ENCODE measurements around the gene ERFL. TPM values are rescaled to one million over a fixed set of nuclear protein-coding genes. Genes with fewer than 3 reads are reported as not detected.

The ERFL gene
- total RNA-seq, 1 experiment from 2014 or later: not detected

GRCh38 chr19:41859618-41860418 is 68.4 kb downstream of the ERFL start, which contains the start of gene RPS19:
Gene RPS19 (plus strand): TSS chr19:41860255. CDS start chr19:41860775, 520 bp downstream.
- DNase-seq (ENCODE audit: low read depth): peak; percentile 98

GRCh38 chr19:41859213-41859617 is 69.0 kb downstream of the ERFL start:
- no peak for DNase-seq (ENCODE audit: low read depth)

Other genes with a start within 250 kb of the ERFL start
- gene CEACAM7, start 240.2 kb downstream of the ERFL start, total RNA-seq (2014; rRNA removed; shearing (Covaris generic)): not detected in 2 replicates
- not detected in 2 replicates for gene CEACAM5, start 219.8 kb downstream of the ERFL start, total RNA-seq (2014; rRNA removed; shearing (Covaris generic))
- gene CEACAM6, start 172.9 kb downstream of the ERFL start, total RNA-seq (2014; rRNA removed; shearing (Covaris generic)): not detected in 2 replicates
- not detected in 2 replicates for gene CEACAM3, start 131.9 kb downstream of the ERFL start, total RNA-seq (2014; rRNA removed; shearing (Covaris generic))
- gene LYPD4, start 83.8 kb downstream of the ERFL start, total RNA-seq (2014; rRNA removed; shearing (Covaris generic)): not detected in 2 replicates
- gene DMRTC2, start 83.4 kb downstream of the ERFL start, total RNA-seq (2014; rRNA removed; shearing (Covaris generic)): not detected in 2 replicates
- 1,675 and 2,627 TPM in 2 replicates for gene RPS19, start 68.2 kb downstream of the ERFL start, total RNA-seq (2014; rRNA removed; shearing (Covaris generic))
- not detected in 2 replicates for gene CD79A, start 51.2 kb downstream of the ERFL start, total RNA-seq (2014; rRNA removed; shearing (Covaris generic))
- gene ARHGEF1, start 45.3 kb downstream of the ERFL start, total RNA-seq (2014; rRNA removed; shearing (Covaris generic)): 23.4 and 28.2 TPM in 2 replicates
- gene RABAC1, start 30.9 kb upstream of the ERFL start, total RNA-seq (2014; rRNA removed; shearing (Covaris generic)): 235 and 336 TPM in 2 replicates
- under 0.01 and 0.10 TPM in 2 replicates for gene ATP1A3, start 65.8 kb upstream of the ERFL start, total RNA-seq (2014; rRNA removed; shearing (Covaris generic))
- not detected in 2 replicates for gene GRIK5, start 141.8 kb upstream of the ERFL start, total RNA-seq (2014; rRNA removed; shearing (Covaris generic))
- gene ZNF574, start 147.7 kb upstream of the ERFL start, total RNA-seq (2014; rRNA removed; shearing (Covaris generic)): 18.1 and 20.6 TPM in 2 replicates
- 2.0 and 2.4 TPM in 2 replicates for gene POU2F2, start 204.0 kb upstream of the ERFL start, total RNA-seq (2014; rRNA removed; shearing (Covaris generic))